ENCODE measurements around the gene ZNRF3.

Gene ZNRF3

GRCh38 chr22:29055192-29055830, 171.9 kb downstream of the ZNRF3 start:
- no peak for DNase-seq (ENCODE audit: extremely low read depth in 1 of 2, low read depth in 1 of 2)

GRCh38 chr22:29056472-29056871, 173.1 kb downstream of the ZNRF3 start:
- no peak for DNase-seq (ENCODE audit: extremely low read depth in 1 of 2, low read depth in 1 of 2)

- no peak for DNase-seq (ENCODE audit: extremely low read depth in 1 of 2, low read depth in 1 of 2)
These were observed 177.0 kb downstream of the ZNRF3 start for GRCh38 chr22:29060251-29060869.

GRCh38 chr22:29060931-29061330, 177.6 kb downstream of the ZNRF3 start:
- DNase-seq (ENCODE audit: extremely low read depth in 1 of 2, low read depth in 1 of 2), result no peak

- no peak for DNase-seq (ENCODE audit: extremely low read depth in 1 of 2, low read depth in 1 of 2)
These were observed 178.4 kb downstream of the ZNRF3 start, which contains the start of gene C22orf31 for GRCh38 chr22:29061773-29062172. C22orf31 (minus strand) TSS chr22:29061831; CDS start chr22:29061792, 39 bp downstream.

GRCh38 chr22:29062286-29062821, 179.0 kb downstream of the ZNRF3 start:
- DNase-seq (ENCODE audit: extremely low read depth in 1 of 2, low read depth in 1 of 2), result no peak

- no peak for DNase-seq (ENCODE audit: extremely low read depth in 1 of 2, low read depth in 1 of 2)
These were observed 182.3 kb downstream of the ZNRF3 start for GRCh38 chr22:29065468-29066190.

GRCh38 chr22:29069463-29069862, 186.1 kb downstream of the ZNRF3 start:
- DNase-seq (ENCODE audit: extremely low read depth in 1 of 2, low read depth in 1 of 2), result no peak

- no peak for DNase-seq (ENCODE audit: extremely low read depth in 1 of 2, low read depth in 1 of 2)
These were observed 187.1 kb downstream of the ZNRF3 start for GRCh38 chr22:29070490-29070889.

GRCh38 chr22:29071261-29072045, 188.1 kb downstream of the ZNRF3 start:
- DNase-seq (ENCODE audit: extremely low read depth in 1 of 2, low read depth in 1 of 2), result peak in 1 of 2 donors; percentile 13

- peak; percentile 69 to 71 for DNase-seq (ENCODE audit: extremely low read depth in 1 of 2, low read depth in 1 of 2)
These were observed 189.0 kb downstream of the ZNRF3 start for GRCh38 chr22:29072193-29072978.

- DNase-seq (ENCODE audit: extremely low read depth in 1 of 2, low read depth in 1 of 2), result no peak
These were observed 189.7 kb downstream of the ZNRF3 start, which contains the start of gene KREMEN1 for GRCh38 chr22:29072979-29073617. KREMEN1 (plus strand) TSS chr22:29073035; CDS start chr22:29073131, 96 bp downstream.

- no peak for DNase-seq (ENCODE audit: extremely low read depth in 1 of 2, low read depth in 1 of 2)
These were observed 190.4 kb downstream of the ZNRF3 start for GRCh38 chr22:29073618-29074275.

GRCh38 chr22:29074276-29074772, 191.0 kb downstream of the ZNRF3 start:
- no peak for DNase-seq (ENCODE audit: extremely low read depth in 1 of 2, low read depth in 1 of 2)

- DNase-seq (ENCODE audit: extremely low read depth in 1 of 2, low read depth in 1 of 2), result no peak
These were observed 194.9 kb downstream of the ZNRF3 start for GRCh38 chr22:29078036-29078868.

- no peak for DNase-seq (ENCODE audit: extremely low read depth in 1 of 2, low read depth in 1 of 2)
These were observed 195.5 kb downstream of the ZNRF3 start for GRCh38 chr22:29078869-29079207.

- no peak for DNase-seq (ENCODE audit: extremely low read depth in 1 of 2, low read depth in 1 of 2)
These were observed 196.0 kb downstream of the ZNRF3 start for GRCh38 chr22:29079218-29079901.
